GM13976 (cell line): Measurements from ENCODE around the gene MIEN1.

Source experiments
- DNase-seq: peaks from one replicate; pipeline ENCODE4 v3.0.0; 2012; ENCODE audit warnings: low spot score
- CTCF ChIP-seq: IDR thresholded peaks from 2 replicates; pipeline ENCODE4 v1.5.1; 2012; ENCODE audit warnings: borderline replicate concordance, mild to moderate bottlenecking; ENCODE audit not compliant: insufficient read depth; ENCODE audit errors: extremely low read depth, missing control alignments, control extremely low read depth
- in situ Hi-C: fragments of 300-500 bp; cut with MboI; formaldehyde crosslinking; loops from one replicate; pipeline ENCODE4 v1.12.0; 2022; ENCODE audit warnings: low sequenced_read_pairs, mixed read lengths, inconsistent platforms; ENCODE audit not compliant: unreplicated experiment

The MIEN1 gene

DNA sequence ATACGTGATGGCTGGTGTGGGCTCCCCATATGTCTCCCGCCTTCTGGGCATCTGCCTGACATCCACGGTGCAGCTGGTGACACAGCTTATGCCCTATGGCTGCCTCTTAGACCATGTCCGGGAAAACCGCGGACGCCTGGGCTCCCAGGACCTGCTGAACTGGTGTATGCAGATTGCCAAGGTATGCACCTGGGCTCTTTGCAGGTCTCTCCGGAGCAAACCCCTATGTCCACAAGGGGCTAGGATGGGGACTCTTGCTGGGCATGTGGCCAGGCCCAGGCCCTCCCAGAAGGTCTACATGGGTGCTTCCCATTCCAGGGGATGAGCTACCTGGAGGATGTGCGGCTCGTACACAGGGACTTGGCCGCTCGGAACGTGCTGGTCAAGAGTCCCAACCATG is 5.6 kb downstream of the MIEN1 start:
- DNase-seq = no peak
- TF ChIP-seq CTCF = no peak
- in situ Hi-C loops = no loop called here

GRCh38 chr17:39722965-39723848 is 7.1 kb downstream of the MIEN1 start:
- in situ Hi-C loops = no loop called here
- no peak for DNase-seq
- TF ChIP-seq CTCF = no peak

GRCh38 chr17:39722104-39722503 is 8.2 kb downstream of the MIEN1 start:
- no peak for DNase-seq
- in situ Hi-C loops = no loop called here
- TF ChIP-seq CTCF = no peak

- in situ Hi-C loops = no loop called here
- no peak for TF ChIP-seq CTCF
- DNase-seq = no peak
Measured at GRCh38 chr17:39719563-39720355, 10.6 kb downstream of the MIEN1 start.

DNA sequence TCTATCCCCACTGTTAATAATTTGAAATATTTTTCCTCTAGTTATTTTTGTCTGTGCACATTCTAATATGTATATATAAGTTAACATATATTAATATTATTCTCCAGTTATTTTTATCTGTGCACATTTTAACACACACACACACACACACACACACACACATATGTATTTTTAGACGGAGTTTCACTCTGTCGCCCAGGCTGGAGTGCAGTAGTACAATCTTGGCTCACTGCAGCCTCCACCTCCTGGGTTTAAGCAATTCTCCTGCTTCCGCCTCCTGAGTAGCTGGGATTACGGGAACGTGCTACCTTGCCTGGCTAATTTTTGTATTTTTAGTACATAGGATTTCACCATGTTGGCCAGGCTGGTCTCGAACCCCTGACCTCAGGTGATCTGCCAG is 12.7 kb downstream of the MIEN1 start:
- no peak for DNase-seq
- TF ChIP-seq CTCF = no peak
- in situ Hi-C loops = no loop called here

DNA sequence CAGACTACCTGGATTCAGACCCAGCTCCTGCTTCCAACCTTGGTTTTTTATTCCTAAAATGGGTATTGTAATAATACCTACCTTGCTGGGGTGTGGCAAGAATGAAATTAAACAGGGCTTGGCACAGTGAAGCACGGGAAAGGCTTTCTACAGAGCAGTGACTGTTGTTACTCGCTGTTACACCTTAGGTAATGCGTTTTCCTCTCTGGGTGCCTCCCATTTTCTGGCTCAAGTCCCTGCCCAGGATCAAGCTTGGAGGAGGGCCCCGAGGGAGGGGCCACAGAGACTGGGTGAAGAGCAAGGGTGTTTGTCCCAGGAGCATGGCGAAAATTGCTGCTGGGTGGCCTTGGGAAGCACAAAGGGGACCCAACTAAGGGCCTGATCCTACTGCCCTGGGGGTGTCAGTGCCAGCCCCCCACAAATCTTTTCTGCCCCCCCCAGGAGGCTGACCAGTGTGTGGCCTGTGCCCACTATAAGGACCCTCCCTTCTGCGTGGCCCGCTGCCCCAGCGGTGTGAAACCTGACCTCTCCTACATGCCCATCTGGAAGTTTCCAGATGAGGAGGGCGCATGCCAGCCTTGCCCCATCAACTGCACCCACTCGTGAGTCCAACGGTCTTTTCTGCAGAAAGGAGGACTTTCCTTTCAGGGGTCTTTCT is 13.3 kb downstream of the MIEN1 start:
- DNase-seq = no peak
- no peak for TF ChIP-seq CTCF

More for the DNA sequence above, 13.3 kb downstream of the MIEN1 start:
- in situ Hi-C loops = no loop called here
